NCI-H2029 (cell line): ENCODE results near the gene MAP2K2.
"Not testable (repeated sequence)": the region's sequence is repeated elsewhere in the genome, so short reads cannot be mapped to it uniquely, and the experiment has no call there.

Experiments
- DNase-seq: peaks from one replicate; lab custom pipeline; 2025; lab: John Stamatoyannopoulos, UW

The MAP2K2 gene

DNA sequence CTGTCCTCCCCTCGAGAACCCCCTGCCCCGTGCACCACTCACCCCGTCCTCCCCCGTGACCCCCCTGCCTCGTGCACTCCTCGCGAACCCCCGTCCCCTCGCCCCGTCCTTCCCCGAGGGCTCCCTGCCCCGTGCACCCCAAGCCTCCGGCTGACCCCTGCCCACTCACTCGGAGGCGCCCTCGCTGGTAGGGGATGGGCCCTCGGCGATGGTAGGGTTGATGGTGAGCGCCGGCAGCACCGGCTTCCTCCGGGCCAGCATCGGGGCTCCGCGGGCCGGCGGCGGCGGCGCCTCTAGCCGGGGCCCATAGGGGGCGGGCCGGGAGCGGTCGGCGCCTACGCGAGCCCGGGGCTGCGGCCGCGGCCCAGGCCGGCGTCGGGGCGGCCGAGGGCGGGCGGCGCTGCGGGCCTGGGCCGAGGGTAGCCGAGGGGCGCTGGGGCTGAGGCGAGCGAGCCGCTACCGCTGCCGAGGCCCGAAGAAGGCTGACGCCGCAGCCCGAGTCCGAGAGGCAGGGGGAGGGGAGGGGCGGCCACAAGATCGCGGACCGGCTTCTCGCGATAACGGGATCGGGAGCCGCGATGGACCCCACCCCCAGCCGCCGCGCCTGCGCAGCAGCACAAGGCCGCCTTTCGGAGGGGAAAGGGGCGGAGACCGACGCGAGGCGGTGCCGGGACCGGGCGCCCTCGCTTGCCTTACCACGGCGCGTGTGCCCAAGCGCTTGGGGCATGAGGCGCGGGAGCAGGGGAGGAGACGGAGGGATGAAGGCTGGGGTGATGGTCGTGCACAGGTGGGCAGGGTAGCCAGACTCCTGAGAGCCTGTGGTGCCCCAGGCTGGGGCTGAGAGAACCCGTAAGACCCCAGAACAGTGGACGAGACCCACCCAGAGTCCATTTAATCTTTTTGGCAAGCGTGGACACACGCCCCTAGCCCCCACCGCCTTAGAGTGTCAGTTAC, at the start of gene MAP2K2:
MAP2K2 (minus strand) TSS at position 508 of the 954 bp plus-strand sequence; CDS start at position 261, 247 bp downstream.
- DNase-seq = peak; percentile 90

DNA sequence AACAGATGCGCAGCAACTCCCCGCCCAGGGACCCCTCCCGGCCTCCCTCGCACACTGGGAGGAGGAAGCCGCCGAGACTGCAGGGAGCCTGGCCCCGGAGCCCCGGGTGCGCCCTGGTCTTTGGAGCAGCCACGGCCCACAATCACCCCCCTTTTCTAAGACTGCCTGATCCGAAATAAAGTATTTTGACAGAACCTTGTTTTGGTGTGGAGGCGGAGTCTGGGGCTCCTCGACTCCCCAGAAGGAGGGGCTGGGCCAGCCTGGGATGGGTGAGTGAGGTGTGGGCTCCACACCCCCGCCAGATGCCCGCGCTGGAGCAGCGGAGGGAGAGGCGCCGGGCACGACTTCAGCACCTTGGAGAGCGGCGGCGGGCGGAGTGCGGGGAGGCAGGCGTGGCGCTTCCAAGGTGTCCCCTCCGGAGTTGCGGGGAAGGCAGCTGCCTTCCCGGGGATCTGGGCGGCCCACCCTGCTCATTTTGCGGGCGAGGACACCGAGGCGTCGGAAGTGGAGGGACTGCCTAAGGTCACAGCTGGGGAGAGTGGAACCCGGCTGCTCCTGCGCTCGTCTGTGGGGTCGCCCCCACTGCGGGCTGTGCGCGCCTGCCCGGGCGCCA, 49.0 kb upstream of the MAP2K2 start:
- no peak for DNase-seq

DNA sequence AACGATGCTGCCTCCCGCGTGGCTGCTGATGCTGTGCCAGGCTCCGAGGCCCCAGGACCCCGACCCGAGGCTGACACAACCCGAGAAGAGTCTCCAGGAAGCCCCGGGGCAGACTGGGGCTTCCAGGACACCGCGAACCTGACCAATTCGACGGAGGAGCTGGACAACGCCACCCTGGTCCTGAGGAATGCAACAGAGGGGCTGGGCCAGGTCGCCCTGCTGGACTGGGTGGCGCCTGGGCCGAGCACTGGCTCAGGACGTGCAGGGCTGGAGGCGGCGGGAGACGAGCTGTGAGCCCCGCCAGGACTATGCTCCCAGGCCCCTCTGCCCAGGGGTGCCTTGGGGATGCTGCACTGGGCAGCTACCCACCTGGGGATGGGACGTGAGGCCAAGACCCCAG, 47.8 kb upstream of the MAP2K2 start:
- DNase-seq = no peak

DNA sequence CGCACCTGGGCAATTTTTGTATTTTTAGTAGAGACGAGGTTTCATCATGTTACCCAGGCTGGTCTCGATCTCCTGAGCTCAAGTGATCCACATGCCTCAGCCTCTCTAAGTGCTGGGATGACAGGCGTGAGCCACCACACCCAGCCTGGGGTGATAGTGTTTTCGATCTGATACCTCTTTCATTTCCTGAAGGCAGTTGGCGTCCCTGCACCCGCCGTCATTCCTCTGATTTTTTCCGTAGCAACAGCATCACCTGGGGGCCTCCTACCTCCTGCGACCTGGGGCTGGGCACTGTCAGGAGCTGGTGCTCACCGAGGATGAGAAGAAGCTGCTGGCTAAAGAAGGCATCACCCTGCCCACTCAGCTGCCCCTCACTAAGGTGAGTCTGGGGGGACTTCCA, 40.3 kb upstream of the MAP2K2 start:
- DNase-seq = no peak

DNA sequence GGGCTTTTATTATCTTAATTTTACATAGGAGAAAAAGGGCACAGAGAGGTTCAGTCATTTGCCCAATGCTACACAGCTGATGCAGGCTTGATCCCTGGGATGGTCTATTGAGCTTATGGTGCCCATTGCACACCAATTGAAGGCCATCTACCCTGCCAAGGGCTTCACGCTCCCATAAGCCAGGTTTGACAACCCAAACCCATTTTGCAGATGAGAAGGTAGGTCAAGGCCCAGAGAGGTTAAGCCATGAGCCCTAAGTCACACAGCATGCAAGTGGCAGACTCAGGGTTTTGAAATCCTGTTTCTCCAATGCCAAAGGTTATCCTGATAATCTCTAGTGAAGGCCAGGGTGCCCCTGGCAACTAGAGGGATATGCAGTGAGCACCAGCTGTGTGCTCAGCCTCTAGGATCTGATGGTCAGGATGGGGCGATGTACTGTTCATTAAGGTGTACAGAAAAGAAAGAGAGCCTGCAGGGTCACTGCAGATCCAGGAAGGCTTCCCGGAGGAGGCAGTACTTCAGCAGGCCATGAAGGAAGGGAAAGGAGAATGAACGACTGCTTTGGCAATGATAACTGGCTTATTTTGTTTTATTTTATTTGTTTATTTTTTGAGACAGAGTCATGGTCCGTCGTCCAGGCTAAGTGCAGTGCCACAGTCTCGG, 37.6 kb upstream of the MAP2K2 start:
- DNase-seq = no peak

DNA sequence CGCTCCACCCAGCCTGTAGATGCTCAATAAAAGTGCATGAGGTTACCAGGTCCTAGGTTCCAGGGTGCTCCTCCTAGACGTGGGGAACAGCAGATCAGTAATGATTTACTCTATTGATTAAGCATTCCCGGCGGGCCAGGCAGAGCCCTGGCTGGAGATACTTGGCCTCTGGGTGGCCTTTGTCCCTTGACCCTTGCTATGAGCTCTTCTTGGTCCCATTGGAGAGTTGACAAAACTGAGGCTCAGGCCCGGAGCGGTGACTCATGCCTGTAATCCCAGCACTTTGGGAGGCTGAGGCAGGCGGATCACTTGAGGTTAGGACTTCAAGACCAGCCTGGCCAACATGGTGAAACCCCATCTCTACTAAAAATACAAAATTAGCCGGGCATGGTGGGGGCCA, 34.0 kb upstream of the MAP2K2 start:
- not testable (repeated sequence) for DNase-seq

DNA sequence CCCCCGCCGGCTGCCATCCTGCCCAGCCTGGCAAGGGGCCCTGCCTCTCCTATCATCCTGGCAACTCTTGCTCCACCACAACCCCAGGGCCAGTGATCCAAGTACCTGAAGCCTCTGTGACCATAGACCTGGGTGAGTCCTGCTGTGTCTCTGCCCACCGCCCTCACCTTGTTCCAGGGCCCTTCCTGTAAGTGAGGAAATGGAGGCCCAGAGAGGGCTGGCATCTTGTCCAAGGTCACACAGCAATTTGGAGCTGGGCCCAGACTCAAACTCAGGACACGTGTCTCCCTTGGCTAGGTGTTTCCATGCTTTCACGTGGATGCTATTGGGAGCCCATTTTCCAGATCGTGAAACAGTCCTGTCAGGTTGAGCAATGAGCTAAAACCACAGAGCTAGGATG, 33.2 kb upstream of the MAP2K2 start:
- DNase-seq = no peak

DNA sequence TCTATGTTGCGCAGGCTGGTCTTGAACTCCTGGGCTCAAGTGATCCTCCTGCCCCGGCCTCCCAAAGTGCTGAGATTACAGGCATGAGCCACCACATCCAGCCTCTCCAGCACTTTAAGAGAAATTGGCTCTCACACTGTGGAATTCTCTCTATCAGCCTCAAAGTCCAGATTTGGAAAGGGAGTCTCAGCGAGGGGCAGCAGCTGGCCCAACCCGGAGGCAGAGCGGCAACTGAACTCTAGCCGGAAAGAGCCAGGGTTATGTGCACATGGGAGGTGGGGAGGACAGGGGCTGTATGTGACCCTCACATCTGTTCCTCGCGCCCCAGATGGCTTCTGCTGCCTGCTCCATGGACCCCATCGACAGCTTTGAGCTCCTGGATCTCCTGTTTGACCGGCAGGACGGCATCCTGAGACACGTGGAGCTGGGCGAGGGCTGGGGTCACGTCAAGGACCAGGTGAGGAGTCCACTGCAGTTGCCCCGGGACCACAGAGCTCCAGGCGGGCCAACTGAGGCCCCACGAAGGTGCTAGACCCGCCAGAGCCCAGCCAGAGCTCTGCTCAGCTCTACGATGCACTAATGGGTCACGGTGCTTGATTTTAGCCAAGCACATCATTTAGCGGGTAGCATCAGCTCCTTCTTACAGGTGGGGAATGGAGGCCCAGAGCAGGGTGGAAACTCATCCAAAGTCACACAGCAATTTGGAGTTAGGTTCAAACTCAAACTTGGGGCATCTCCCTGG, 30.8 kb upstream of the MAP2K2 start:
- DNase-seq = no peak

DNA sequence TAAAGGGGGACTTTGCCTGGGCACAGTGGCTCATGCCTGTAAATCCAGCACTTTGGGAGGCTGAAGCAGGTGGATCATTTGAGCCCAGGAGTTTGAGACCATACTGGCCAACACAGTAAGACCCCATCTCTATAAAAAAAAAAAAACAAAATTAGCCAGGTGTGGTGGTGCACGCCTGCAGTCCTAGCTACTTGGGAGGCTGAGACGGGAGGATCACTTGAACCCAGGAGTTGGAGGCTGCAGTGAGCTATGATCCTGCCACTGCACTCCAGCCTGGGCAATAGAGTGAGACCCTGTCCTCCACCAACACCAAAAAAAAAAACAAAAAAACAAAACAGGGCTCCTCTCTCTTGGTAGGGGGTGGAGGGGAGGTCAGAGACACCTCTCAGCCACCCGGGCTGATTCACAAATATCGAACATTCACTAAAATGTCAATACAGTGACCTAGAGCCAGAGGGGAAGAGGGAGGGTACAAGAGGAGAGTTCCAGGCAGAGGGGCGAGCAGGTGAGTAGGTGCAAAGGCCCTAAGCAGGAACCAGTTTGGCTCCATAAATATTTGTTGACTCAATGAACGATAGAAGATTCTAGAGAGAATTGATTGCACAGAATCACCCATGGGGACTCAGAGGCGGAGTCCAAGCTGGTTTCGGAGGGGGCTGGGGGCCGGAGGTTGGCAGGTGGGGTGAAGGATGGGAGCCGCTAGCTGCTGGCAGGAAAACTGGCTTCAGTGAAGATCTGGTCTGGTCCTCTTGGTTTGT, 28.5 kb upstream of the MAP2K2 start:
- no peak for DNase-seq

DNA sequence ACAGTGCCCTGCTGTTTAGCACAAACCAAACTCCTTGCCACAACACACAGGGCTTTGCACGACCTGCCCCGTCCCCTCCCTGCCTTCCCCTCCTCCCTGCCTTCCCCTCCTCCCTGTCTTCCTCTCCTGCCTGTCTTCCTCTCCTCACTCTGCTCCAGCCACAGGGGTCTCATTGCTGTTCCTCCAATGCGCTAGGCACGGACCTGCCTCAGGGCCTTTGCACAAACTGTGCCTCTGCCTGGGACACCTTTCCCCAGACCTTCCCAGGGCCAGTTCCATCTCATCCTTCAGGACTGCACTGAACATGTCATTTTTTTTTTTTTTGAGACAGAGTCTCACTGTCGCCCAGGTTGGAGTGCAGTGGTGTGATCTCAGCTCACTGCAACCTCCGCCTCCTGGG, 27.7 kb upstream of the MAP2K2 start:
- DNase-seq = no peak

DNA sequence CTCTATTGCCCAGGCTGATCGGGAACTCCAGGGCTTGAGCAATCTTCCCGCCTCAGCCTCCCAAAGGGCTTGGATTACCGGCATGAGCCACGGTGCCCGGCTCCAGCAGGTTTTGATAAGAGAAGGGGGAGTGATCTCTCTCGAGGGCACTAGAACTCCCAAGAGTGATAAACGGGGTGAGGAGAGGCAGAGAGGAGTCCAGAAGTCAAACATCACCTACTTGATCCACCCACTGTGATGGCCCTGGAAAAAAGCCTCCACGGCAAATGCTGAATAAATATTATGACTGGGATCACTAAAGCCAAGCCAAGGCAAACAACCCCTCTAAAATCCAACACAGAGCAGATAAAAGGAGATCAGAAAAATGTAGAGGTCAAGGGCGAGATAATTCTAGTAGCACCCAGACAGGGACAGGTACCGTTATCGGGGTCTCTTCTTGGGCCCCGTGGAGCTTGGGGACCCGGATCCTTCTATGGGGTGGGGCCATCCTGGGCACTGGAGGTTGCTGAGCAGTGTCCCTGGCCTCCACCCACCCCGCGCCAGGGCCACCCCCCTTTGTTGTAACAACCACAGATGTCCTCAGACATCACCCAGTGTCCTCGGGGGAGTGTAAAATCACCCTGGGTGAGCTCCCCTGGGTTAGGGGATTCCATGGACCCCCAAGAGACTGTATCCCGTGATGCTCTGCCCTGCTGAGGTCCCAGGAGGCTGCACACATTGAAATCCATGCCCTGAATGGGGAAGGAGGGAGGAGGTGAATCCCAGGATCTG, 25.8 kb upstream of the MAP2K2 start:
- DNase-seq = peak; percentile 73

DNA sequence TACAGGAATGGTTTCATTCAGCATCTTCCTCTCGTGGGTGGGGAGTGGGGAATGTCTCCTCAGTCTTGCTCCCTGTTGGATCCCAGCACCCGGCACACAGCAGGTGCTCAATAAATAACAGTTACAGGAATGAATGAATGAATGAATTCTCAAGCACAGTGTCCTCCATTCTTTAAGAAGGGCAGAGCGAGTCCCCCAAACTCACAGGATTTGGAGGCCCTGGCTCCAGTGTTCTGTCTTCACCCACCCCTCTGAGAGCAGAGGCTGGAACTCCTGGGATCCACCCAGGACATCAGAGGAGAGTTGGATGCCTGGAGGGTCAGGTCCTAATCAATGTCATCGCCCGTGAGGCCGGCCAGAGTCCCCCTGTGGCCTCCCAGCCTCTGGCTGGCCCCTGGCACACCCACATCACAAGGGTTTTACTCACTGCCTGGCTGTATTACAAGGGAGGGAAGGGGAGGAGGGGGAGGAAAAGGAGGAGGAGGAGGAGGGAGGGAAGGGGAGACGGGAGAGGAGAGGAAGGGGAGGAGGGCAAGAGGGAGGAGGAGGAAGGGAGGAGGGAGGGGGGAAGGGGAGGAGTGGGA, 20.8 kb upstream of the MAP2K2 start:
- DNase-seq = no peak

DNA sequence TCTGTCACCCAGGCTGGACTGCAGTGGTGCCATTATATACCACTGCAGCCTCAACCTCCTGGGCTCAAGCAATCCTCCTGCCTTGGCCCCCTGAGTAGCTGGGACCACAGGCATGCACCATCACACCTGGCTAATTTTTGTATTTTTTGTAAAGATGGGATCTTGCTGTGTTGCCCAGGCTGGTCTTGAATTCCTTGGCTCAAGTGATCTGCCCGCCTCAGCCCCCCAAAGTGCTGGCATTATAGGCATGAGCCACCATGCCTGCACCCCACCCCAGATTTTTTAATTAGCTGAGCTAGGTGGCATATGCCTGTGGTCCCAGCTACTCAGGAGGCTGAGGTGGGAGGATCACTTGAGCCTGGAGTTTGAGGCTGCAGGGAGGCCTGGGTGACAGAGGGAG, 19.0 kb upstream of the MAP2K2 start:
- not testable (repeated sequence) for DNase-seq

DNA sequence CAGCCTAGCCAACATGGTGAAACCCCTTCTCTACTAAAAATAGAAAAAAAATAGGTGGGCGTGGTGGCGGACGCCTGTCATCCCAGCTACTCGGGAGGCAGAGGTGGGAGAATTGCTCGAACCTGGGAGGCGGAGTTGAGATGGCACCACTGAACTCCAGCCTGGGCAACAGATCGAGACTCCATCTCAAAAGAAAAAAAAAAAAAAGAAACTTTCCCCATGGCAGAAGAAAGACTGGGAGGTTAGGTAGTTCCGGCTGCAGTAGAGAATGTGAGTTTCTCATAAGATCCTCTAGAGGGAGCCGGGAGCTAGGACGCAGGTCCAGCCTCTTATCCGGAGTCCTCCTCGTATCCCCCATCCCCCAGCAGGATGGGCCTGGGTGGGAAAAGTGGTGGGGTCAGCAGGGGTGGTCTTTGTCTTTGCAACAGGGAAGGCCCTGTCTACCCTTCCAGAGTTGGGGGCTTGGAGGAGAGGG, 16.4 kb upstream of the MAP2K2 start:
- DNase-seq = peak; percentile 56

DNA sequence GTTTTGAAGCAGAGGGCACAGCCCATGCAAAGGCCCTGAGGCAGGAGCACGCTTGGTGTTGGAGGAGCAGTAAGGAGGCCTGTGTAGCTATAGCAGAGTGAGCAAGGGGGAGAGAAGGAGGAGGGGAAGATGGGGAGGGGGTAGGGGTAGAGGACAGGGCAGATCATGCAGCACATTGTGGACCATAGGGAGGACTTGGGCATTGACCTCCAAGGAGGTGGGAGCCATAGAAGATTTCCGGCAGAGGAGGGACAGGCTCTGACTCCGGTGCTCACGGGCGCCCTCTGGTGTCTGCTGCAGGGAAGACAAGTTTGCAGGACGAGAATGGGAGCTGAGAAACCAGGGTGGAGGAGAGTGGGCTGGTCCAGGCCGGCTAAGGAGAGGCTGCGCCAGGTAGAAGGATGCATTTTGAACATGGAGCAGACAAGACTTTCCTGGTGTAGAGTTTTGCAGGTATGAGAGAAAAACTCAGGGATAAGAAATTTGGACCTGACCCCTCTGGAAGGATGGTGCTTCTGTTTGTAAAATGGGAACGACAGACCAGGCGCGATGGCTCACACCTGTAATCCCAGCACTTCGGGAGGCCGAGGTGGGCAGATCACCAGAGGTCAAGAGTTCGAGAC, 15.8 kb upstream of the MAP2K2 start:
- DNase-seq = peak; percentile 55

DNA sequence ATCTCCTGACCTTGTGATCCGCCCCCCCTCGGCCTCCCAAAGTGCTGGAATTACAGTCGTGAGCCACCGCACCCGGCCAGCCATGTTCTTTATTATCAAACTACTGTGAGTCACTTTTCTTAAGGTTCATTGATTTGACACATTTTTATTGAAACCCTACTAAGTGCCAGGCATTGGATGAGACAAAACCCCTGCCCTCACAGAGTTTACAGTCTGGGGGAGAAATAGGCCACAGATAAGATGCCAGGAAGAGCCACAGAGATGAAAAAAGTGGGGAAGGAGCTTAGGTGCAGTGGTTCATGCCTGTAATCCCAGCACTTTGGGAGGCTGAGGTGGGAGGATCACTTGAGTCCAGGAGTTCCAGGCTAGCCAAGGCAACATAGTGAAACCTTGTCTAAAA, 14.5 kb upstream of the MAP2K2 start:
- no peak for DNase-seq

DNA sequence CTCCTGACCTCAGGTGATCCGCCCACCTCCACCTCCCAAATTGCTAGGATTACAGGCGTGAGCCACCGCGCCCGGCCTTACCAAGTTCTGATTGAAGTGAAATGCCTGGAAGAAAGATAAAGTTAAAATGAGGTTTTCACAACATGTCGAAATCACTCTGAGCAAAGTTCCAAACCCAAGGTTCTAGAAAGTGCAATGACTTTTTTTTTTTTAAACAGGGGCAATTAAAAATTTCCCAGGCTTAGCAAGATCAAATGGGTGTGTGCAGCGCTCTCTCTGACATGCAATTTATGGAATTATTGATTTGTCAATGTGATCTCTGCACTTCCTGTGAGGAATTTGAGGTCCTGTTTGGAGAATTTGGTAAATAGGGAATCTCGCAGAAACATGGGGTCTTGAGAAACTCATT, 12.8 kb upstream of the MAP2K2 start:
- no peak for DNase-seq

DNA sequence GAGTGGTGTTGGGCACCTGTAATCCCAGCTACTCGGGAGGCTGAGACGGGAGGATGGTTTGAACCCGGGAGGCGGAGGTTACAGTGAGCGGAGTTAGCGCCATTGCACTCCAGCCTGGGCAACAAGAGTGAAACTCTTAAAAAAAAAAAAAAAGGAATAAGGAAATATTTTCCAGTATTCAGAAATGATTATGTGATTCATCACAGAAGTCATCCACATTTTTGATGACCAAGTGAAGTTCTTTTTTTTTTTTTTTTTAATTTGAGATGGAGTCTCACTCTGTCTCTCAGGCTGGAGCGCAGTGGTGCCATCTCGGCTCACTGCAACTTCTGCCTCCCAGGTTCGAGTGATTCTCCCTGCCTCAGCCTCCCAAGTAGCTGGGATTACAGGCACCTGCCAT, 11.5 kb upstream of the MAP2K2 start:
- not testable (repeated sequence) for DNase-seq

DNA sequence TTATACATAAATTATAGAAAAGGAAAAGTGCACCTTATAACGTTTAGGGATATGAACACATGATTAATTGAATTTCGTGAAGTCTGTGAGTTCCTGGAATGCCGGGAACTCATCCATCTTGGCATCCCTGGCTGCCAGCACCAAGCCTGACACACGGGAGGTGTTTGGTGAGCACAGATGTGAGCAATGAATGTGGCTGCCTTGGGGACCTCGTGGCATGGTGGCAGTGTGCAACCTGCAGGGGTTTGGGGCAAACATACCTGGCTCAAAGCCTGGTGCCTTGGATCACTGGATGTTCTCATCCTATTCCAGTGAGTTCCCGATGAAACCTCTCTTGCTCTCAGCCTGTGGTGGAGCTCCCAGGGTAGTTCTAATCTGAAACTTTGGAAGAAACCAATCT, 10.4 kb upstream of the MAP2K2 start:
- no peak for DNase-seq
